Measurements from ENCODE around the gene SLC7A6OS. TPM values are rescaled to one million over a fixed set of nuclear protein-coding genes. Genes with fewer than 3 reads are reported as not detected.

Gene SLC7A6OS
- total RNA-seq (2014; rRNA removed; shearing (Covaris generic); ENCODE audit: low replicate concordance), result 11.9 and 13.2 TPM in 2 replicates

DNA sequence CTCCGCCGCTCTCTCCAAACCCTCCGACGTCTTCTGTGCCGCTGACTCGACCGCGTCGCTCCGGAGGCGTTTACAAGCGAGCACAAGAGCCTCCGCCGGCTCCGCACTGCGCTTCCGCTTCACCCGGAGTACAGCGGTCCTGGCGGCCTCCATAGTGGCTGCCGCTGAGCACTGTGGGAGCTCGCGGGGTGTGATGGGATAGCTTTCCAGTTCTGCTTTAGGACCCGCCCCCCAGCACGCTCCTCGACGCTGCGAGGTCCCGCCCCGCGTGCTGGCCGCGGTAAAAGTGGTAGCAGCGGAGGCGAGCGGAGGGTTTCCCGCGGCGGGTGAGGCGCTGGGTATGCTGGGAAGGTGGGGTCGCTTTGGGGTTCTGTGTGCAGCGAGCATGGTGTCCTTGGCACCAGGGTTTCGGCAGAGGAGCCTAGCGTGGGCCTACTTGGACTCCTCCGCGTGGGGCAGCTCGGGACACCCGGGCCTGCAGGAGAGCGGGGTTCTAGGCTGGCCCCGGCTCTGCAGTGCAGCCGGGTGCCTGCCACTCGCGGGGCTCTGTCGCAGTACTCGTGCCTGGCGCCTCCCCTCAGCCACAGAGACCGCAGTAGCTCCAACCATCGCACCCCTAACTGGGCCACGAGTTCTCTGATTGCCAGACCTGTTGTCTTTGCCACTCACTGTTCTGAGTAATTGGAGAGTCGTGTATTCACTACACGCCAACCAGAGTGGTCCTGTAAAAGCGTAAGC is at the start of gene SLC7A6OS, which contains the start of gene PRMT7:
Gene SLC7A6OS (minus strand): TSS at position 173 of the 738 bp plus-strand sequence. CDS start 20 bp downstream, at position 153.
Gene PRMT7 (plus strand): TSS at position 246 of the 738 bp plus-strand sequence. CDS start 4,961 bp downstream, outside the sequence.
- DNase-seq (ENCODE audit: low read depth), result peak; percentile 82
- in situ Hi-C loops (cut with HindIII; ENCODE audit: low pct_unique_long_range_greater_than_20kb, low sequenced_read_pairs), result no loop called here

DNA sequence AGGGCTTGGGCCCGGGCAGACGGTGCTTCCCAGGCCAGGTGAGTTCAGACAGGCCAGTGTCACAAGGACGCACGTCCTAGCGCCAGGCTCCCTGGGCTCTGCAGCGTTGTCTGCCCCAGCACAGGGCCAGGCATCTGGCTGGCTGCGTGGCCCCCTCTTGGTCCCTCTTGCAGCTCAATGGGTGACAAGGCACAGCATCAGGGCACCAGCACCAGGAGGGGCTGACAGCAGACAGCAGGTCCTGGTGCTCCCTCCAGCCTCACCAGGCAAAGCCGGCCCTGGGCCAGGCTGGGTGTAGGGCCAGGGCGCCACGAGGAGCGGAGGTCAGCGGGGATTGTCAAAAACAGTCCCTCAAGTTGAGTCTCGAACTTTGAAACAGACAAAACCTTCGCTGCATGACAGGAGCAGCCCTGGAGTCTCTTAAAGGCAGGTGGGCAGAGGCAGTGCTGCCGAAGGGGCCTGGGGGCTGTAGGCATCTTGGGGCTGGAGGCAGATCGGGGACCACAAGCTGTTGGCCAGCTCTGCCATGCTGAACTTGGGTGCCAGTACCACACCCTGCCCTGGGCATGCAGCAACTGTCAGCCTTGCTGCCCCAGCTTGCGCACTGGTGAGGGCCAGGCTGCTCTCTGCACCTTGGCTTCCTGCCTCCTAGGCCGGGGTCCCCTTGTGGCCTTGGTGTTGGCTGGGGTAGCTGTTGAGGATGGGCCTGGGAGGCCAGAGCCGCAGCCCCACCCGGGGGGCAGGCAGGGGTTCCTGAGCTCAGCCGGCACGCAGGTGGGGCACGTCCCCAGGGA is 48.8 kb upstream of the SLC7A6OS start:
- no peak for DNase-seq (ENCODE audit: low read depth)
- in situ Hi-C loops (cut with HindIII; ENCODE audit: low pct_unique_long_range_greater_than_20kb, low sequenced_read_pairs), result no loop called here

DNA sequence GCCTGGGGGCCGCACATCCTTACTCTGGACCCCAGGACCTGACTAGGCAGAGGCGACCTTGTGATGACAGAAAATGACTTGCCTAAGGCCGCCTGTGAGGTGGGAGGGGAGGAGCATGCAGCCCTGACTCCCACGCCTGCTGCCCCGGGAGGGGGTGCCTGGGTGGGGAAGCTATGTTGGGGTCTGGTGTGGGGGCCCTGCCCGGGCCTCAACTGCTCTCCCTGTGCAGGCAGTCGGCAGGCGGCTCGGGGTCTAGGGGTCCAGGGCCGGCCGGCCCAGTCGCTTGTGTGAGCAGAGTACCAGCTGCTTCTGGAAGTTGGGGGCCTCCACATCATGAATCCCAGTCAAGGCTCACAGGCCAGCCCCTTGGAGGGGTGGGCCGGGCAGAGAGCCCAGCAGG is 48.2 kb upstream of the SLC7A6OS start:
- in situ Hi-C loops (cut with HindIII; ENCODE audit: low pct_unique_long_range_greater_than_20kb, low sequenced_read_pairs), result no loop called here
- no peak for DNase-seq (ENCODE audit: low read depth)

DNA sequence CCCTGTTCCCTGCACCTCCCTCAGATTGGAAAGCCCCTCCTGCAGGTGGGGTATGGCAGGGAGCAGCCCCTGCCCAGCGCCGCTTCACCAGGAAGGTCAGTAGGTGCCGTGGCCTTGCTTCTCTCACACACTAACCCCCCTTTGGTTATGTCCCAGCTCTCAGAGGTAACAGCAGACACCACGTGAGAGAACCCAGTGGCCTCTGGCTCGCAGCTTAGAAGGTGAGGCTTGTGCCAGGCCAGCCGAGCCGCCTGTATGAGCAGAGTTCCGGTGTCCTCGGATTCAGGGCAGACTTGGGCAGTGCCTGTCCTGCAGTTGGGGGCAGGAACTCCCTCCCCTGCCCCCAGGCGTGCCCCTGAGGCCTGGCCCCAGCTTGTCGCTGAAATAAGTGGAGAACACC is 47.2 kb upstream of the SLC7A6OS start:
- in situ Hi-C loops (cut with HindIII; ENCODE audit: low pct_unique_long_range_greater_than_20kb, low sequenced_read_pairs), result no loop called here

DNA sequence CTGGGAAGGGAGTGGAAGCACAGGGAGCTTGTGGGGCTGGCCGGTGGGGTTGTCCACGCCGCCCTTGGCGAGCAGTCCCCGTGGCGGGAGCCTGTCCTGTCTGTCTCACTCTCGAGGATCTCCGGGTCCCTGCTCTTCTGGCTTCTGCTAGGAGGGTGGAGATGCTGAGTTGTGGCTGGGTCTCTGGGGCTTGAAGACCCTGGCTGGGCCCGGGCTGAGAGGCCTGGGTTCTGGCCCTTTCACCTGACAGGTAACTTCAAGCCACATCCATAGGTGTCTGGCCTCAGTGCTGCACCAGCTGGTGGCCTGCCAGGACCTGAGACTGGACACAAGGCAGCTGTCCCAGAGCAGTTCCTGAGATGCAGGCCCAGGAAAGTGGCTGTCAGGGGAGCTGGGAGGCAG is 46.8 kb upstream of the SLC7A6OS start:
- no peak for DNase-seq (ENCODE audit: low read depth)
- in situ Hi-C loops (cut with HindIII; ENCODE audit: low pct_unique_long_range_greater_than_20kb, low sequenced_read_pairs), result no loop called here

More for the DNA sequence above, 47.2 kb upstream of the SLC7A6OS start:
- DNase-seq (ENCODE audit: low read depth), result no peak

DNA sequence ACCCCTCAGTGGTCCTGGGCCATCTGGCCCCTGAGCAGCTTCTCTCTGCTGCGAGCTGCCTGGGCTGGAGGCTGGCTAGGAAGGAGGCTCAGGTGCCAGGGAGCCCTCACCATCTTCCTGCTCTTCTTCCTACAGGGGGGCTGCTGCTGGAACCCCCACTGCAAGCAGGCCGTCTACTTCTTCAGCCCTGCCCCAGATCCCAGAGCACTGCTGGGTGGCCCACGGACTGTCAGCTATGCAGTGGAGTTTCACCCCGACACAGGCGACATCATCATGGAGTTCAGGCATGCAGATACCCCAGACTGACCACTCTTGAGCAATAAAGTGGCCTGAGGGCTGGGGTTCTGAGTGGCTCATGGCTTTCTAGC is 46.2 kb upstream of the SLC7A6OS start:
- in situ Hi-C loops (cut with HindIII; ENCODE audit: low pct_unique_long_range_greater_than_20kb, low sequenced_read_pairs), result no loop called here

DNA sequence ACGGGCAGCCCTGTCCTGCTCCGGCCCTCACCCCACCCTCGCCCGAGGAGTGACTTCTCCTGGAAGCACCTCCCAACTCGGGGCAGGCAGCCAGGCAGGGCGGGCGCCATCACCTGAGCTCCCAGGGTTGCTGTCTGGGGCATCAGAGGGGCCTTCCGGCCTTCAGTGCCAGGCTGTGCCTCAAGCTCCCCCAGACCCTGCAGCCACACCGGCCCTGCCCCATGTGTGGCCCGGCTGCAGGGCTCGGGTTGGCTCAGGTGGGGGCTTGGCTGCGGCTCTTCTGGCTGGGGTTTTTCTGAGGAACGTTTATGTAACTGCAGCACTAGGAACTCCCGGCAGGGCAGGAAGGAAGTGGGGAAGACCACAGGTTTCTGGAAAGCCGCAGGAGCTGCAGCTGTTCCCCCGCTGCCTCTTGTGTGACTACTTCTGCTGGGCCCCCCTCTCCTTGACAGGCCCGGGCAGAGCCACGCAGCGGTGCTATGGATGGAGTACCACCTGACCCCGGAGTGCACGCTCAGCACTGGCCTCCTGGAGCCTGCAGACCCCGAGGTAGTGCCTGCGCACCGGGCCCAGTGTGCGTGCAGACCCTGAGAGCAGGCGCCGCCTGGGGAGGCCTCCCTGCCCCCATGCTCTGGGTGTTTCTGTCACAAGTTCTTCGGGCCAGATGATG is 45.6 kb upstream of the SLC7A6OS start:
- in situ Hi-C loops (cut with HindIII; ENCODE audit: low pct_unique_long_range_greater_than_20kb, low sequenced_read_pairs), result no loop called here
- no peak for DNase-seq (ENCODE audit: low read depth)

More for the DNA sequence above, 46.2 kb upstream of the SLC7A6OS start:
- no peak for DNase-seq (ENCODE audit: low read depth)

DNA sequence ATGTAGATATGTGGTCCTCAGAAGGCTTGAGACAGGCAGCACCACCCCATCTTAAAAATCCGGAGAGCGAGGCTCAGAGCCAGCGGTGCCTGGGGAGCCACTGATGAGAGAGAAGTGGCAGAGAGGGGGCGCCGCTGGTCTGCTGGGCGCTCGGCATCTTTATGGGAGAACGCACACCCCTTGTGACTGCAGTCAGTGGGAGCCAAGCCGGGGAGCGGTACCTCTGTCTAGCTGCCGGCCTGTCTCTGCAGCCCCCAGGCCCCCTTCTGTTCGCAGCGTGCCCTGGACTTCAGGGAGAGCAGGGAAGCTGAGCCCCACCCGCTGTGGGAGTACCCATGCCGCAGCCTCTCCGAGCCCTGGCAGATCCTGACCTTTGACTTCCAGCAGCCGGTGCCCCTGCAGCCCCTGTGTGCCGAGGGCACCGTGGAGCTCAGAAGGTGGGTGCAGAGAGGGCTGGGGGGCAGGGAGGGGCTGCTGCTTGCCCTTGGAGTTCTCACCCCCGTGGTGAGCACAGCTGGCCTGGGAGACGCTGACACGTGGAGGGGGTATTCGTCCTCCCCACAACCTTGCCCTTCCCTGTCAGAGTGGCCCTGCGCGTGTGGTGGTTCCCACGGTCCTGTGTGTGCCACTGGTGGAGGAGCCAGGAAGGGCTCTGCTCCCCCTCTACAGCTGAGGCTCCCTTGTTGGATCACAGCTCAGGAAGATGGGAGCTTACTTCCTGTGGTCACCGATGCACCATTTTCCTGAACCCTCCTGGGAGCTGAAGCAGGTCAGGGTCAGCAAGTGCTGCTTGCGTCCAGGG is 44.9 kb upstream of the SLC7A6OS start:
- no peak for DNase-seq (ENCODE audit: low read depth)
- in situ Hi-C loops (cut with HindIII; ENCODE audit: low pct_unique_long_range_greater_than_20kb, low sequenced_read_pairs), result no loop called here

DNA sequence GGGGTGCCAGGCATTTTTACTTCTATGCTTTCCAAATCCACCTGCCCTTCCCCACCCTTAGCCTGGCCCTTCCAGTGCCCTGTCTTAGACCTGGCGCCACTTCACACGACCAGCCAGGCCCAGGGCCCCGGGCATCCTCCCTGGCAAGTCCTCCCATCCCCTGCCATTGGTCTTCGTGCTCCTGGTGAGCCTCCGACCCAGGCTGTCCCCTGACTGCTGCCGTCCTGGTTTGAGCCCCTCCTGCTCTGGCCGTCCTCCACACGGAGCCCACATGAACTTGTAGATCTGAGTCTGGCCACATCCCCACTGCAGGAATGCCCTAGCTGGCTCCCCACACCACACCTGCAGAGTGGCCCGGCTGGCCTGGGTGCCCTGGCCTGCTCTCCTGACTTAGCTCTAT is 44.1 kb upstream of the SLC7A6OS start:
- no peak for DNase-seq (ENCODE audit: low read depth)

DNA sequence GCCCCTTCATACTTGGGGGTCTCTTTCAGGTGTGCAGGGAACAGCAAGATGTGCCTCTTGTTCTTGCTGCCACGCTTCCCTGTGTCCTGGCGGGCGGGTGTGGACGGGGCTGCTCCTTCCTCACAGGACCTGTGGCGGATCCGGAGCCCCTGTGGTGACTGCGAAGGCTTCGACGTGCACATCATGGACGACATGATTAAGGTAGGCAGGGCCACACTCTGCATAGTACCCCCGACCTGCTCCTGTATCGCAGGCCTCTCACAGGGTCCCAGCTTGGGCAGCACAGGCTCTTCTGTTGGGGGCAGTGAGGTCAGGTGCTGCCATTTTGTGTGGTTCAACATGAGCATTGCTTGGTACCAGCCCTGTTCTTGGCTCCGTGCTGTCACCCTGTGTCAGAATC is 42.6 kb upstream of the SLC7A6OS start:
- in situ Hi-C loops (cut with HindIII; ENCODE audit: low pct_unique_long_range_greater_than_20kb, low sequenced_read_pairs), result no loop called here
- DNase-seq (ENCODE audit: low read depth), result no peak

More for the DNA sequence above, 44.1 kb upstream of the SLC7A6OS start:
- in situ Hi-C loops (cut with HindIII; ENCODE audit: low pct_unique_long_range_greater_than_20kb, low sequenced_read_pairs), result no loop called here

DNA sequence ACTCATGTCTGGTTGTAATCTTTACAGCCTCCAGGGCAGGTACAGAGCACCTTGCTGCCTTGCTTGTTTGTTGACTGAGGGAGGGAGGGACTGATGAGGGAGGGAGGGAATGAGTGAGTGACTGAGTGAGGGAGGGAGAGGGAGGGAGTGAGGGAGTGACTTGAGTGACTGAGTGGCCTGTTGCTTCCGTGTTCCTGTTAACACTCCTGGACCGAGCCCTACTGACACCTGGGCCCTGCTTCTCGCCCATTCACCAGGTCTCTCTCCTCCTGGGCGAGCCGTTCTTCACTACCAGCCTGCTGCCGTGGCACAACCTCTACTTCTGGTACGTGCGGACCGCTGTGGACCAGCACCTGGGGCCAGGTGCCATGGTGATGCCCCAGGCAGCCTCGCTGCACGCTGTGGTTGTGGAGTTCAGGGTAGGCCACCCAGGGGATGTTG is 41.3 kb upstream of the SLC7A6OS start:
- DNase-seq (ENCODE audit: low read depth), result no peak
- in situ Hi-C loops (cut with HindIII; ENCODE audit: low pct_unique_long_range_greater_than_20kb, low sequenced_read_pairs), result no loop called here

DNA sequence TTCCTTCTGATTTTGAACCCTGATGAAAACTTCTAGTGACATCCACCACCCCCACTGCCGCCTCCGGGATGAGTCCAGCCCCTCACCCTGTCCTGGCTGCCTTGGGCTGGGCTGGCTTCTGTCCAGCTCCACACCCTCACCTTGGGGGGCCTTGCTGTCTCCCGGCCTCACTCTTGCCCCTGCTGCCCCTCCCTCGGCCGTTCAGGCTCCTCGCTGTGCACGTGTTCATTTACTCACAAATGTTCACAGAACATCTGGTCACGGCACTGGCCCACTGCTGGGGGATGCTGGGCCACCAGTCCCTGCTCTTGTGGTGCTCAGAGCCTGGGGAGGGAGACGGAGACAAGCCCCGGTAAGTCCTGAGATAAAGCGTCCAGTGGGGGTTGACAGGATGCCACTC is 40.7 kb upstream of the SLC7A6OS start:
- DNase-seq (ENCODE audit: low read depth), result no peak
- in situ Hi-C loops (cut with HindIII; ENCODE audit: low pct_unique_long_range_greater_than_20kb, low sequenced_read_pairs), result no loop called here

DNA sequence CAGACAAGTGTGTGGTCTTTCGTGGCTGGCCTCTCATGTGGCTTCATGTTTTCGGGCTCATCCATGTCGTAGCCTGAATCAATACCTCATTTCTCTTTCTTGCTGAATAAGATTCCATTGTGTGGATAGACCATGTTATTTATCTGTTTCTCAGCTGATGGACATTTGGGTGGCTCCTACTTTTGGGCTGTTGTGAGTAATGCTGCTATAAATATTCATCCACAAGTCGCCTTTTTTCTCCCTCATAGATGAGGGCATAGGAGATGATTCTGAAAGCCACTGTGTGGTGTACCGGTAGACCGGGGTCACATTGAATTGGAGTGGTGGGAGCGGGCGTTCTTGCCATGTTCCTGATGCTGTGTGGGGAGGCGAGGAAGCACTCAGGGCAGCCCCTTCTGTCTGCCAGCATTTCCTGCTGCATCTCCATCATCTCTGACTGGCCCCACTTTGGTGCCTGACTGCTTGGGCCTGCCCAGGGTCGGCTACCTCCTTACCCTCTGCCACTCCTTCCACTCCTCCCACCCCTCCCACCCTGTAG is 40.1 kb upstream of the SLC7A6OS start:
- DNase-seq (ENCODE audit: low read depth), result no peak
- in situ Hi-C loops (cut with HindIII; ENCODE audit: low pct_unique_long_range_greater_than_20kb, low sequenced_read_pairs), result no loop called here

DNA sequence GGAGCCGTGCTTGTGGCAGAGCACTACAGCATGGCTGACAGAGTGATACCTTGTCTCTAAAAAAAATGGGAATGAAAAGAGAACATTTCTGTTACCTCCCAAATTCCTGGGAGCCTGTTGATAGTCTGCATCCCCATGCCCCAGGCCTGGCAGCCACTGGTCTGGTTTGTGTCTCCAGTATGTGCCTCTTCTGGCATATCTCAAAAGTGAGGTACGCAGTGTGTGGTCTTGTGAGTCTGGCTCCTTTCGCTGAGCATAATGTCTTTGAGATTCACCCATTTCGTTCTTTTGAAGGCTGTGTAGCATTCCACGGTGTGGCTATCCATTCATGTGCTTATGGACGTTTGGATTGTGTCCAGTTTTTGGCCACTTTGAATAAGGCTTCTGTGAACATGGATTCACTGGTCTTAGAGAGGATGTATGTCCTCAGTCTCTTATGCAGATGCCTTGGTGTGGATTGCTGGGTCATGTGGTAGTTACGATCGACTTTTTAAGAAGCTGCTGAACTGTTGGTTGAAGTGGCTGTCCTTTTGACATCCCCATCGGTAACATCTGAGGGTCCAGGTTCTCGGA is 39.2 kb upstream of the SLC7A6OS start:
- in situ Hi-C loops (cut with HindIII; ENCODE audit: low pct_unique_long_range_greater_than_20kb, low sequenced_read_pairs), result no loop called here
- DNase-seq (ENCODE audit: low read depth), result no peak

DNA sequence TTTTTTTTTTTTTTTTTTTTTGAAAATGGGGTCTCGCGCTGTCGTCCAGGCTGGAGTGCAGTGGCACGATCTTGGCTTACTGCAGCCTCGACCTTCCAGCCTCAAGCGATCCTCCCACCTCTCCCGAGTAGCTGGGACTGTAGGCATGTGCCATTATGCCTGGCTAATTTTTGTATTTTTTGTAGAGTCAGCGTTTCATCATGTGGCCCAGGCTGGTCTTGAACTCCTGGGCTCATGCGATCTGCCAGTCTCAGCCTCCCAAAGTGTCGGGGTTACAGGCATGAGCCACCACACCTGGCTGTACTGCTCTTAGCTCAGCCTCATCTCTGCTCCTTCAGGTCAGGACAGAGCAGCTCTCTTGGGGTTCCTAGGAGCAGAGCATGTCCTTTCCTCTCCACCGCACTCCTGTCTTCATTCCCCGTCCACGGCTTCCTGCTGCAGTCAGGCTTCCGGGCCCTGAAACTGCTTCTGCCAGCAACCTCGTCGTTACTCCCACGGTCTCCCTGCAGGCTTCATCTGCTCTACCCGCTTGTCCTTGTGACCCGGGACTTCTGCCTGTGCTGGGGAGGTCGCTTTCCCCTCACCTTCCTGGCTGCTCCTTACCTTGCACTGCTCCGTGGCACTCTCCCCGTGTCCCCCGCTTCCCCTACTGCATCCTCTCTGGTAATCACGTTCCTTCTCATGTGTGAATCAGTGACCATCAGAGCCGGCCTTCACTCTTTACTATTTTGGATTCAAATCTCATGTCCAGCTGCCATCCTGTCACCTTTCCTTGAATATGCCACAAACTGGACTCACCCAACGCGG is 38.1 kb upstream of the SLC7A6OS start:
- DNase-seq (ENCODE audit: low read depth), result no peak
- in situ Hi-C loops (cut with HindIII; ENCODE audit: low pct_unique_long_range_greater_than_20kb, low sequenced_read_pairs), result no loop called here

DNA sequence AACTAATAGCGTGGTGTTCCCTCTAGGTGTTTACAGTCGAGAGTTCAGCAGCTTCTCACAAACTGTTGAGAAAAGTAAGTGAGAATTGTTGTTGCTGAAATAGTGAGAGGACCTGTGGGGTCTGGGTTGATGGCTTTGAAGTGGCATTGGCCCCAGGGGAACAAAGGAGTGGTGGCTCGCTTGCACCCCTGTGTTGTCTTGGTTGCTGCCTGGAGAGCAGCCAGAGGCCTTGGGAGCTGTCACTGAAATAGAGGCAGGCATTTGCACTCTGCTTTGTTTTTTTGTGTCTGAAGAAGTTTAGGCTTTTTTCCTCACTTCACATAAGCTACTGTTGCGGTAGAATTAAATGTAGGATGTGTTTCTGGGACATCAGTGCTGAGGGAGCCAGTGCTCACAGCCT is 36.9 kb upstream of the SLC7A6OS start:
- in situ Hi-C loops (cut with HindIII; ENCODE audit: low pct_unique_long_range_greater_than_20kb, low sequenced_read_pairs), result no loop called here
- DNase-seq (ENCODE audit: low read depth), result no peak

Measured in Caki2 (cell line).